K562 (cell line): Measurements from ENCODE around the gene CZIB. TPM values are rescaled to one million over a fixed set of nuclear protein-coding genes. Genes with fewer than 3 reads are reported as not detected.
A peak's percentile ranks its signal among the peaks of the same experiment; 100 is the strongest.

Experiments used
- ATAC-seq: fragments of 200-7000 bp; cut with Tn5 transposase; 3 replicates; pipeline ENCODE4 v1.9.1; 2020; ENCODE audit warnings: moderate library complexity
- BruUV-seq: library from RNA; stranded (reverse); fragments of 400-500 nt; replicated peaks from 2 replicates; lab custom pipeline; 2021; lab: Mats Ljungman, UMichigan
- CTCF ChIA-PET: fragments of 300-600 bp; formaldehyde crosslinking; extraction: SDS; loops from one replicate; lab custom pipeline; 2021; ENCODE audit warnings: low intra/inter-chr PET ratio; lab: Yijun Ruan, JAX
- POLR2A ChIA-PET: fragments of 300-600, 350-650 bp; sonication (Branson Sonifier 250); formaldehyde crosslinking; extraction: SDS; loops from one replicate; lab custom pipeline; 2021; ENCODE audit warnings: antibody characterized with exemption, inconsistent platforms; lab: Yijun Ruan, JAX
- DNase-seq, 4 experiments: peaks; one replicate each; pipeline versions ENCODE4 v3.0.0 to v3.0.0-alpha.2; 2011 to 2018; ENCODE audit warnings: low spot score in 3 of 4, mixed read lengths in 3 of 4; ENCODE audit errors: extremely low read depth in 1 of 4
- FAIRE-seq: peaks from 2 replicates; lab custom pipeline; 2011; peaks lifted over from hg19 to GRCh38; lab: Jason Lieb, UNC
- H2AFZ ChIP-seq: 2 replicates; pipeline ENCODE4 v1.6.0; 2011; ENCODE audit warnings: low read depth, low read length, control low read depth, inconsistent platforms
- H3K27ac ChIP-seq: fragments of 200-600 bp; 3 replicates; pipeline ENCODE4 v1.8.0; 2011; ENCODE audit warnings: low read depth, mild to moderate bottlenecking, control low read depth, inconsistent platforms, low read length, moderate library complexity, mixed read lengths; ENCODE audit errors: extremely low read depth
- H3K27me3 ChIP-seq, 2 experiments: fragments of 300-600 bp in 1 of 2; 2 replicates in 1 of 2; 3 replicates in 1 of 2; pipeline versions ENCODE4 v1.6.0 to v1.8.0; 2011; ENCODE audit warnings: inconsistent platforms in 2 of 2, low read length in 2 of 2, mild to moderate bottlenecking in 1 of 2, mixed read lengths in 1 of 2, moderate library complexity in 1 of 2; ENCODE audit not compliant: control insufficient read depth in 2 of 2, insufficient read depth in 2 of 2
- H3K36me3 ChIP-seq: fragments of 300-600 bp; 3 replicates; pipeline ENCODE4 v1.8.0; 2011; ENCODE audit warnings: mild to moderate bottlenecking, low read length, inconsistent platforms; ENCODE audit not compliant: control insufficient read depth, insufficient read depth
- H3K4me1 ChIP-seq, 2 experiments: fragments of 200-600 bp in 1 of 2; replicated peaks in 1 of 2; 2 replicates in 1 of 2; 3 replicates in 1 of 2; pipeline versions ENCODE4 v1.5.1 to v1.8.0; 2011; ENCODE audit warnings: inconsistent platforms in 2 of 2, low read length in 2 of 2, mild to moderate bottlenecking in 1 of 2, mixed read lengths in 1 of 2, moderate library complexity in 1 of 2; ENCODE audit not compliant: control insufficient read depth in 2 of 2, insufficient read depth in 2 of 2
- H3K4me2 ChIP-seq: 2 replicates; pipeline ENCODE4 v1.6.1; 2011; ENCODE audit warnings: low read length, control low read depth, inconsistent platforms, mixed read lengths; ENCODE audit not compliant: insufficient read depth
- H3K4me3 ChIP-seq: fragments of 200-600 bp; sonication (generic), shearing (Covaris generic); 2 replicates; pipeline ENCODE4 v1.5.1; 2016; ENCODE audit warnings: control low read depth, inconsistent platforms
- H3K79me2 ChIP-seq: fragments of 200-600 bp; 3 replicates; pipeline ENCODE4 v1.8.0; 2011; ENCODE audit warnings: low read length, inconsistent platforms; ENCODE audit not compliant: control insufficient read depth, insufficient read depth
- H3K9ac ChIP-seq, 2 experiments: 2 replicates each; pipeline versions ENCODE4 v1.6.0 to v1.6.1; 2011; ENCODE audit warnings: low read depth in 2 of 2, low read length in 2 of 2, control low read depth in 1 of 2, inconsistent platforms in 1 of 2, mild to moderate bottlenecking in 1 of 2, mixed read lengths in 1 of 2; ENCODE audit not compliant: insufficient read depth in 1 of 2
- H3K9me1 ChIP-seq: one replicate; pipeline ENCODE4 v1.6.0; 2011; ENCODE audit warnings: inconsistent platforms, mild to moderate bottlenecking, low read length, moderate library complexity; ENCODE audit not compliant: control insufficient read depth, insufficient read depth
- H3K9me3 ChIP-seq: replicated peaks from 2 replicates; pipeline ENCODE4 v1.5.1; 2011; ENCODE audit warnings: low read depth, low read length, inconsistent platforms; ENCODE audit not compliant: control insufficient read depth, insufficient read depth
- H4K20me1 ChIP-seq: replicated peaks from 2 replicates; pipeline ENCODE4 v1.6.1; 2011; ENCODE audit warnings: low read length, inconsistent platforms, mixed read lengths; ENCODE audit not compliant: control insufficient read depth, insufficient read depth
- ARHGAP35 ChIP-seq: fragments of 450-650 bp; IDR thresholded peaks from 2 replicates; pipeline ENCODE4 v1.6.1; 2018; ENCODE audit not compliant: partially characterized antibody
- CBFB ChIP-seq: sonication (generic); formaldehyde crosslinking; IDR thresholded peaks from 2 replicates; pipeline ENCODE4 v1.4.0; 2020; ENCODE audit warnings: mild to moderate bottlenecking, missing genetic modification reagents
- E2F4 ChIP-seq: sonication (generic); formaldehyde crosslinking; IDR thresholded peaks from 2 replicates; pipeline ENCODE4 v1.8.0; 2022; ENCODE audit warnings: mild to moderate bottlenecking, low read depth, missing genetic modification reagents
- ELF1 ChIP-seq: fragments of 200-800 bp; sonication (Bioruptor generic); IDR thresholded peaks from 2 replicates; pipeline ENCODE4 v1.6.1; 2016; ENCODE audit warnings: missing genetic modification characterization, missing compliant biosample characterization
- KLF16 ChIP-seq: IDR thresholded peaks from 2 replicates; pipeline ENCODE4 v1.6.1; 2016; ENCODE audit warnings: antibody characterized with exemption
- MAFF ChIP-seq: IDR thresholded peaks from 2 replicates; pipeline ENCODE4 v1.6.1; 2012; ENCODE audit warnings: low read length, improper control_type of control experiment
- MEF2D ChIP-seq: conservative IDR thresholded peaks from 2 replicates; pipeline ENCODE4 v1.6.1; 2016; ENCODE audit warnings: low read depth, missing genetic modification characterization, missing compliant biosample characterization
- SIN3B ChIP-seq: fragments of 450-650 bp; IDR thresholded peaks from 2 replicates; pipeline ENCODE4 v1.6.1; 2017; ENCODE audit warnings: low read depth, mild to moderate bottlenecking, moderate library complexity
- SMARCB1 ChIP-seq: IDR thresholded peaks from 2 replicates; pipeline ENCODE4 v1.6.1; 2011; ENCODE audit warnings: improper control_type of control experiment, low read depth; ENCODE audit not compliant: insufficient read length
- SMARCC2 ChIP-seq: fragments of 450-650 bp; IDR thresholded peaks from 2 replicates; pipeline ENCODE4 v1.6.1; 2017; ENCODE audit warnings: antibody characterized with exemption, moderate library complexity, mild to moderate bottlenecking, low read depth
- ZNF384 ChIP-seq: IDR thresholded peaks from 2 replicates; pipeline ENCODE4 v1.6.1; 2012; ENCODE audit warnings: low read depth, low read length, improper control_type of control experiment
- ZNF76 ChIP-seq: fragments of 250-450 bp; sonication (Bioruptor Pico); IDR thresholded peaks from 2 replicates; pipeline ENCODE4 v1.4.0; 2020; ENCODE audit warnings: mild to moderate bottlenecking, moderate library complexity, borderline replicate concordance
- whole genome bisulfite sequencing: fragments of 100-300 bp; shearing (Covaris generic); methylation state at CpG from one replicate; pipeline ENCODE4 v1.1.6; 2016; ENCODE audit warnings: low coverage, mixed read lengths; ENCODE audit not compliant: insufficient coverage; ENCODE audit errors: missing lambda C conversion rate; 5-methylcytosine and 5-hydroxymethylcytosine counted together
- in situ Hi-C: fragments of 300-500 bp; cut with MboI; formaldehyde crosslinking; loops from 4 replicates; pipeline ENCODE4 v1.15.0; 2018; ENCODE audit warnings: inconsistent platforms, mixed read lengths
- intact Hi-C: fragments of 100-400 bp; cut with micrococcal nuclease; formaldehyde crosslinking; loops from 2 replicates; pipeline ENCODE4 v1.14.2; 2022
- polyA plus RNA-seq, 8 experiments: library from polyadenylated mRNA; depleted of rRNA in 4 of 8; stranded (reverse) in 5 of 8; unstranded in 3 of 8; fragments of >200 nt; fragmentation: Nextera tagmentation in 2 of 8; fragmentation: Illumina TruSeq in 1 of 8; extraction: Ambion mirVana in 2 of 8; extraction: Trizol in 1 of 8; gene quantifications; 2 replicates each; pipeline versions ENCODE4 v1.2.1 to v1.2.3, GENCODE V29; 2011 to 2014; ENCODE audit warnings: inconsistent platforms in 1 of 8, missing spikeins in 1 of 8
- total RNA-seq, 7 experiments: library from RNA; depleted of rRNA in 6 of 7; stranded (reverse); fragments of >200 nt in 6 of 7; fragmentation: Illumina TruSeq in 2 of 7; extraction: Trizol in 2 of 7; gene quantifications; 2 replicates each; pipeline versions ENCODE4 v1.2.1 to v1.2.3, GENCODE V29; 2011 to 2021; ENCODE audit warnings: low replicate concordance in 1 of 7
- TF ChIP-seq, protein P1 (sequence below): sonication (generic); formaldehyde crosslinking; IDR thresholded peaks from 2 replicates; pipeline ENCODE4 v1.9.0; 2022; ENCODE audit warnings: mild to moderate bottlenecking, missing genetic modification reagents
- TF ChIP-seq, protein P2 (sequence below), 2 experiments: fragments of 200-800 bp in 1 of 2; sonication (Bioruptor generic) in 1 of 2; sonication (generic) in 1 of 2; formaldehyde crosslinking in 1 of 2; IDR thresholded peaks in 1 of 2; conservative IDR thresholded peaks in 1 of 2; 2 replicates each; pipeline versions ENCODE4 v1.5.0 to v1.6.1; 2016 to 2020; ENCODE audit warnings: missing compliant biosample characterization in 1 of 2, missing genetic modification characterization in 1 of 2, missing genetic modification reagents in 1 of 2

CZIB gene
- total and polyA plus RNA-seq, 9 of the 15 experiments (the other 6 are each of a cell fraction or from before 2014, with no cell fraction given) = 52.6 to 111 (median 80.0) TPM

DNA sequence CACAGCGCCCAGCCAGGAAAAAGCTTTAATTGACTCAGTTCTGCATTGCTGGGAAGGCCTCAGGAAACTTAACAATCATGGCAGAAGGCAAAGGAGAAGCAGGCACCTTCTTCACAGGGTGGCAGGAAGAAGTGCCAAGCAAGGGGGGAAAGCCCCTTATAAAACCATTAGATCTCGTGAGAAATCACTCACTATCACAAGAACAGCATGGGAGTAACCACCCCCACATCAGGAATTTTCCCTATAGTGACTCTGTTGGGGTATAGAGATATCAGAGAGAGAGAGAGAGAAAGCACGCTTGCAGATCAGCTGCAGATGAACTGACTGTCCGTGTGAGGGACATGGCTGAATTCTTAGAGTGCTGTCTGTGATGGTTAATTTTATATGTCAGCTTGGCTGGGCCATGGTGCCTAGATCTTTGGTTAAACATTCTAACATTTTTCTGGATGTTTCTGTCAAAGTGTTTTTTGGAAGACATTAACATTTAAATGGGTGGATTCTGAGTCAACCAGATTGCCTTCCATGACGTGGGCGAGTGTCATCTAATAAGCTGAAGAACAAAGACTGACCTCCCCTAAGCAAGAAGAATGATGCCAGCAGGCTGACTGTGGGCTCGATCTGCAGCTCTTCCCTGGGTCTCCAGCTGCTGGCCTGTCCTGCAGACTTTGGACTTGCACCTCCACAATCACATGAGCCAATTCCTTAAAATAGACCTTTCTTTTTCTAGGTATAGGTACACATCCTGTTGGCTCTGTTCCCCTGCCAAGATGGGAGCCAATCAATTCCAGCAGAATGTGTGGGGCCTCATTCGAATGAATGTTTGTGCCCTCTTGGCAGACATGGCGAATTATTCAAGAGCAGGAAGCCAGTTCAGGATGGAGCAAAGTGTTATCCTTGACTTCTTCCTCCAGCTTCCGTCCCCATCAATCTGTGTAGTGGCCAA lies 45.2 kb downstream of the CZIB start (continued):
- no peak for TF ChIP-seq SMARCB1

DNA sequence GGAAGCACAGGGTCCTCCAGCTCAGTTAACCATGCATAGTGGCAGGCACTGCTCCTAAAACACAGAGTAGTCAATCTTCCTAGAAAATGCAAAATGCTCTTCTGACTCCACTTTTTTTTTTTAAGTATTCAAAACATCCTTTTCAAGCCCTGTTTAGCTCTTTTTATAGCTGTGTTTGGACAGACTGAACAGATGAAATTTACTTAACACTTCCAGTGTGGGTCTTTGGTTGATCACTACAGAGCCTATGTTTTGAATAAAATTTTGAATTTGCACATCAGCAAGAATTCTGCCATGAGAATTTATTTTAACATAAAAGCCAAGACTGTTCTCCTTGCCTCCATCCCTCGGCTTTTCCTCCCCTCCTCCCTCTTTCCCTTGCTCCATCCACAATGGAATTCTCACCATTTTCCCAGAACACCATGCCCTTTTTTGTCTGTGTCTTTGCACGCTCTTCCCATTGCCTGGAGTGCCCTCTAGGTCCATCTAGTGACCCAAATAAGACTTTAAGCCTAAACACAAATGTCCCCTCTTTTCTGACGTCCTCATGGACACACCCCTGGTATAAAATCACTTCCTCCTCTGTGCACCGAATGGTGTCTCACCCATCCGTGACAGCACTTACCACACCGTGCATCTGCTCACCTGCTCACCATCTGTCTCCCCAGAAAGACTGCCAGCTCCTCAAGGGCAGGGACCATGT lies 47.9 kb downstream of the CZIB start:
- Histone ChIP-seq H3K79me2 (no peaks in the 10 kb centered on the region), H3K27ac (no peak overlapping the region), H3K36me3 (no peaks in the 10 kb centered on the region), H3K4me1 (no peaks in the 10 kb centered on the region; a peak in 2 of 5 replicates), H3K9me1 (no peaks in the 10 kb centered on the region), H3K9me3 (no peaks in the 10 kb centered on the region), H3K27me3 (peaks cover 23 to 37% of the 10 kb centered on the region in 2 experiments), H2AFZ (peak overlapping the region; percentile 68), H4K20me1 (no peaks in the 10 kb centered on the region), H3K9ac (peak overlapping the region in 1 of 2 experiments; percentile 24; a peak in 1 of 4 replicates), H3K4me2 (peak overlapping the region; percentile 43; the same call in 1 of the 2 replicates), H3K4me3 (no peak overlapping the region)
- ChIA-PET POLR2A (interaction anchor here (0.7 to 1.7 kb wide), 4 partner anchors 10 to 241 kb away, joined by 3 to 5 read pairs (median 4); no protein-coding TSS in a partner anchor), CTCF (no interaction called here)
- intact Hi-C loops (no loop called here), in situ Hi-C loops (no loop called here)
- FAIRE-seq (no peak), ATAC-seq (peak; percentile 74), DNase-seq (peak in 2 of 4 experiments; percentile 33 to 34)
- 2% methylated on average over 6 of the region's 6 CpGs for WGBS
- BruUV-seq = no TSS peak
- TF ChIP-seq ZNF384 = no peak
- no peak for TF ChIP-seq ARHGAP35
- TF ChIP-seq SMARCC2 = no peak
- TF ChIP-seq SIN3B = no peak
- no peak for TF ChIP-seq MAFF
- TF ChIP-seq, protein P1, sequence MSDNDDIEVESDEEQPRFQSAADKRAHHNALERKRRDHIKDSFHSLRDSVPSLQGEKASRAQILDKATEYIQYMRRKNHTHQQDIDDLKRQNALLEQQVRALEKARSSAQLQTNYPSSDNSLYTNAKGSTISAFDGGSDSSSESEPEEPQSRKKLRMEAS (CRISPR knock-in tag) = no peak
- no peak for TF ChIP-seq E2F4 (CRISPR knock-in tag)
- TF ChIP-seq ELF1 (tag) = peak; percentile 39; the same call in 1 of the 2 replicates
- TF ChIP-seq KLF16 = no peak
- TF ChIP-seq CBFB (CRISPR knock-in tag) = no peak
- TF ChIP-seq ZNF76 (CRISPR knock-in tag) = no peak
- no peak for TF ChIP-seq MEF2D (tag)
- TF ChIP-seq, protein P2, sequence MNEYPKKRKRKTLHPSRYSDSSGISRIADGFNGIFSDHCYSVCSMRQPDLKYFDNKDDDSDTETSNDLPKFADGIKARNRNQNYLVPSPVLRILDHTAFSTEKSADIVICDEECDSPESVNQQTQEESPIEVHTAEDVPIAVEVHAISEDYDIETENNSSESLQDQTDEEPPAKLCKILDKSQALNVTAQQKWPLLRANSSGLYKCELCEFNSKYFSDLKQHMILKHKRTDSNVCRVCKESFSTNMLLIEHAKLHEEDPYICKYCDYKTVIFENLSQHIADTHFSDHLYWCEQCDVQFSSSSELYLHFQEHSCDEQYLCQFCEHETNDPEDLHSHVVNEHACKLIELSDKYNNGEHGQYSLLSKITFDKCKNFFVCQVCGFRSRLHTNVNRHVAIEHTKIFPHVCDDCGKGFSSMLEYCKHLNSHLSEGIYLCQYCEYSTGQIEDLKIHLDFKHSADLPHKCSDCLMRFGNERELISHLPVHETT (CRISPR knock-in tag; conservative IDR thresholded peaks at IDR 0.05 in 1 of 2, IDR thresholded peaks at IDR 0.05 in 1 of 2) = no peak
